ENCODE data around the gene LRRFIP1. TPM values are rescaled to one million over a fixed set of nuclear protein-coding genes. Genes with fewer than 3 reads are reported as not detected.

LRRFIP1 gene
- polyA plus RNA-seq, 1 donor = 101 TPM

DNA sequence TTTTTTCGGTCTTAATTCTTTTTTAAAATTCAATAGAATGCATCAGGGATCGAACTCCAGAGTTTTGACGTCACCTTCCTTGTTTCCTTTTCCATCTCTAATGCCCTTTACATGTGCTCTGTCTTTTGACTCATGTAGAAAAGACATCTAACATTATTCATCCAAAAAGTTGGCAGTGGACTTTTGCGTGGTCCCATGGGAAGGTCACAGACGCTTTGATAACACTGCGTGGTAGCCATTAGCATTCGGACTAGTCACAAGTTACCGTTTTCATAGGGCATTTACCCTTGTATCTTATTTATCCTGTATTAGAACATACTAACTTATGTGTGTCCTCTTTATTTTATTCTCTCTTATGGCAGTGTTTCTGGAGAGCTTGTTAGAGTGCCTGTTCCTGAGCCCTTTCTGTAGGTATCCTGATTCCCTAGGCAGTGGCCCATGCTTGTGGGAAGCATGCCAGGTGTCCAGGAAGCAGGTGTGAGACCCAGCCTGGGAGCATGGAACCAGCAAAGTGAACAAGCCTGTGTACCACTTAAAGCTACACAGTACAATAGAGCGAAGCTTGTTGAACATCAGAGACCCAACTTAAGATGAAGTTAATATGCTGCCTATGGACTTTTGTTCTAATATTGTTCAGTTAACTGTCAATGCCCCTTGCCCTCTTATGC is 97.6 kb downstream of the LRRFIP1 start:
- no peak for DNase-seq

DNA sequence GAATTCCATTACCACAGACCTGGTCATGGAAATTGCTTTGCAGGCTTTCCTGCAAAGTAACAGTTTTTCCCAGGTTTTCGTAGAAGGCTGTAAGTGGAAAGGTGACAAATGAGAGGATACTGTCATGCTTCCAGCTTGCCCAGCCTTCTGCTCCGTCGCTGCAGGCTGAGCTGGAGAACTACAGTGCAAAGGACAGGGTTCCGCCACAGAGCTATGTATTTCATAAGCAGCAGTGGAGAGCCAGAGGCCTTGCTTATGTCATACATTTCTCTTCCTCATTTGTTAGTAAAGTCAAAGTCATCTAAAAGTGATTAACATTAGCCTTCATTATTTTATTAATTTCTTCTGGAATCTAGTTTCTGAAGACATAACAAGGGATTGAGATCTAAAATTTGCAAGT is 98.3 kb downstream of the LRRFIP1 start:
- DNase-seq = no peak

GRCh38 chr2:237726401-237726830 is 99.0 kb downstream of the LRRFIP1 start:
- no peak for DNase-seq

- DNase-seq = no peak
Measured at GRCh38 chr2:237727363-237727762, 100.0 kb downstream of the LRRFIP1 start.

DNA sequence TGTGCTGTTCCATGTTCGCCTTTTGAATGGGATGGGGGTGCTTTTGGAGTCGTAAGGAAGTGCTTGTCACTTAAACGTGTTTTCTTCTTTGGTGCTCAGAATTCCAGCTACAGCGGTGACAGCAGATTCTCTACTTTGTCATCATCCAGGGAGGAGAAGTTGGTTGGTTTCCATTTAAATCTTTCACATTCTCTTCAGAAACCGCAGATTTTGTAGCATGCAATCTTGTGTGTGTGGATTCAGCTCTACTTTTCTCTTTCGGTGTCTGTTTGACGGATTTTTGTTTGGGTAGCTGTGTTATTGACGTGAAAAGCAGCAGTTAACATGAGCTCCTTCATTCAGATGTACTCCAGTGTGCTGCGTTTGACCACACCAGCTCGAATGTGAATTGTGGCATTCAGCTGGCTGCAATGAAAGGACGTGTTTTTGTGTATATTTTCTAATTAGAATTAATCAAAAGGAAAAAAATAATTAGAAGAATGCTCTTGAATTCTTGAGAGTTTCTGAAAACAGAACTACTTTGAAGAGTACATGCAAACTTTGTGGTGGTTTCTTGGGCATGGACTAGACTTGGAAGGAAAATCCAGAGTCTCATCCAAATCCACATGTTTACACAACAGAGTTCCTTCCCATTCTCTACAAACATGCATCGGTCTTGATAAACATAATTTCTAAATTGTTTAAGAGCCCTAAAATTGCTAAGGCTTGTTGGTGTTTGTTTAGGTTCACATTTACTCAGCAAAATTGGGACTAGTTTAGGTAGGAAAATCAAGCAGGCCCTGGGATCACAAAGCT is 102.5 kb downstream of the LRRFIP1 start:
- DNase-seq = no peak

DNA sequence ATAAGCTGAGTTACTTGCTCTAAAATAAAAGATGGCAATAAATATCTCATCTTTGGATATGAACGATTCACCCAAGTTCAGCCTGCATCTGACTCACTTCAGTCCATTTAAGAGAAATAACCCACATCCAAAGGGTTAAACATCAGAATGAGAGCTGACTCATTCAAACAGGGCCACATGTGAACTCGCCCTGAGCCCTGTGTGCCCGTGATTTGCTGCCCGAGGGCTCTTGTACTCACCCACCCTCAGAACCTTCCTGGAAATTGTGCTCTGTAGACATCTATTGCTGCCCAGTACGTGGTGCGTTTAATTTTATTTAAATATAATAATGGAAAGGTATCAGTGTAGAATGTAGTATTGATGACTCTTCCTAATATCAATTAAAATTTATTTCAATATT is 104.3 kb downstream of the LRRFIP1 start:
- no peak for DNase-seq

DNA sequence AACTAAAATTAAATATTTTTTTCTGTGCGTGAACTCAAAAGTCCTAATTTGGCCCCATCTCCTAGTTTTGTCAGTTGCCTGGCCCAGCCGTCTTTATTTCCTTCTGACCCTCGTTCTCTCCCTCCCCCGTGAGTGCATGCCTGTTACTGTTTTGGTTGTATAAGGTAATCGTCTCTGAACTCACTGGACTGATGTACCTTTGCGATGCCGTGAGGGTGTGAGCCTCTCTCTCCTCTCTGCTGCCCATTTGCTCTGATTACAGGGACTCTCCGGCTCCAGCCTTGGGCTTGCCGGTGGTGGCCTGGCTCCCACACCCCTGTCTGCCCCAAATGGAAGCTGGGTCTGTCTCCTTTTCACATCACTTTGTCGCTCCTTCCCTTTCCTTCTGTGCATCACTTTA is 104.7 kb downstream of the LRRFIP1 start:
- DNase-seq = no peak

GRCh38 chr2:237732790-237733381 is 105.5 kb downstream of the LRRFIP1 start:
- no peak for DNase-seq

DNA sequence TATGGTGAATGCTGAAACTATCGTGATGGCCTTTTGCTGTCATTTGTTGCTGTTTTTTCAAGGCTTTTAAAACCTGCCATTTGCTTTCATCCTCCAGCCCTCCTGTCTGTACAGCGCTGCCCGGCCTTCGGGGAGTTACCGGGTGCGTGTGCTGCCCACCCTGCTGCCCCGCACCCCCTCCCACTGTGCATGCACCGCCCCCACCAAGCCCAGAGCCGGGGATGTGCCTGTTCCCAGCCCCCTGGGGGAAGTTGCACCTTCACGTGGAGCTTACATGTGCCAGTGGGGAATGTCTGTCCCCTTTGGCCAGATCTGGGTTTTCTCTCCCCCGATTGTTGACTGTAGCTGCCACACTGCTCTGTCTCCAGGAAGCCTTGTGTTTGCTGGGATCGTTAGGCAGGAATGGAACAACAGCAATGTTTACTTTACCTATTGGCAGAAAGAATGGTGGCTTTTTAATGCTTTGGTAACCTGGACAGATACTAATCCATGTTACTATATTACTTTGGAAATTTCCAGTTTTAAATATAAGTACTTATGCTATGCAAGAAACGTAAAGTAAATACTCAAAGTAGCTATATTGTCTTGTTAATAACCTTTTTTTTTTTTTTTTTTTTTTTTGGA is 106.4 kb downstream of the LRRFIP1 start:
- no peak for DNase-seq

DNA sequence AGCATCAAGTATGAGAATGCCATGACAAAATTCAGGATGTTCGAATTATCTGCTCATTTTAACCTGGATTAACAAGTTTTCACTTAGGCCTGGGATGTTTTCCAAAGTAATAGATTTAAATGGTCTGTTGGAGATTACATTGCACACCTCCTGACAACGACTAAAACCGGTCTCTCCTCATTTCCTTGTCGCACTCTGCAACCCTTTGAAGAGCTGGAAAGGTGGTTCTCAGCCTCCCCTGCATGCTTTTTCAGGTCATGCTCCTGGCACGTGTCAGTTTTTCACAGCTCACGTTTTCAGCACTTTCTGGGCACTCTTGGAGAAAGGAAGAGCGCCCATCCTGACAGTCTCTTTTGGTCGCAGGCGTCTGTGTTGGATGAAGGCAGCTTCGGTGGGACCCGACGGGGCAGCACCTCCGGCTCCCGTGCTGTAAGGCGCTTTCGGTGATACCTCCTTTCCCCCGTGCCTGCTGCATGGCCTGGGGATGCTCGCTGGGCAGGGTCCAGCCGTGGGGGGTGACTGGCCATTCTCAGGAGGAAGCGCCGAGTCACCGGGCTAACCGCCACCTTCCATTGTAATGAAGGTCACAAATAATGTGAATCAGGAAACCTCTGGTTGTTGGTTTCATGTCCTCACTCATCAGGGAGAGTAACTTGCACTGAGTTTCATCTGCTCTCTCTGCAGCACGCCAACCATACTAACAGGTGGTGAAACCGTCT is 107.7 kb downstream of the LRRFIP1 start:
- DNase-seq = no peak

DNA sequence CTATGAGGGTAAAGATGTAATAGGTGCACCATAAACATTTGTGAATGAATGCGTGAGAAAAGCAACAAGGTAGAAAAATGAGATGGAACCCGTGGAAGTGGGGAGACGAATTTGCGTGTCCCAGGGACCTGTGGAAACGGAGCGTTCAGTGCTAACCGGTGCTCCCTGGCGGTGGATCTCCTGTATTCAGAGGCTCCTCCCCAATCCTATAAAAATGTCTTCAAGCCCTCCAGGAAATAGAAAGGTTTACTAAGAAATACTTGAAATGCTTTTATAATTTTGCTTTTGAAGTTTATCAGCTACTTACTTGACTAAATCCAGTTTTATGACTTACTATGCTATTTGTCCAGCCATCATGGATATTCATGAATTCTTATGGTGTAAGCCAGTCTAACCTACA is 108.4 kb downstream of the LRRFIP1 start:
- DNase-seq = no peak

GRCh38 chr2:237736783-237737182 is 109.4 kb downstream of the LRRFIP1 start:
- DNase-seq = no peak

DNA sequence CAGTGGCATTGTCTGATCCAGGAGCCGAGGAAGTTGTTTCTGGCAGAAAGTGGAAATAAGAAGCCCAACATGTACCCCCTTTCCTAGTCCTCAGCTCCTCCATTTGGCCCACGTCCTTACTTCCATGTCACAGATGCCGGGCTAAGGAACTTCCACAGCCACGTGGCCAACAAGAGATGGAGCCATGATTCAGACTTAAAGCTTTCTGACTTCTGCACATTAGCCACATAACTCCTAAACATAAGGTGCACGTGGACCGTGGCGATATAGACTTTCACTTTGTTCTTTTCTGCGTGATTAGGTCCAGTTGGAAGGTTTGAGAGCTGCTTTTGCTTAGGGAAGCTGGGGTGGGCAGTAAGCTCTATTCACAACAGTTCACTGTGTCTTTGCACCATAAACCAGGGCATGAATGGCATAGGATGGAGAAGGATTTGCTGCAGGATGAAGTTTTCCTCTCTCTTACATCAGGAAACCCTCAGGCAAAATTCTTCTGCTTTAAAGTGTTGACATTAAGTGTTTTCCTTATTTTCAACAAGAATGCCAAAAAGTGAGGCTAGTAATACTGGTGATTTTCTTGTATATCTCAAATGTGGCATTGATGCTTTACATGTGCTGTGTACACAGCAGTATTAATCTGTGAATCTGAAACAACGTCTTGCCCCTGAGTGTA is 109.9 kb downstream of the LRRFIP1 start:
- no peak for DNase-seq

DNA sequence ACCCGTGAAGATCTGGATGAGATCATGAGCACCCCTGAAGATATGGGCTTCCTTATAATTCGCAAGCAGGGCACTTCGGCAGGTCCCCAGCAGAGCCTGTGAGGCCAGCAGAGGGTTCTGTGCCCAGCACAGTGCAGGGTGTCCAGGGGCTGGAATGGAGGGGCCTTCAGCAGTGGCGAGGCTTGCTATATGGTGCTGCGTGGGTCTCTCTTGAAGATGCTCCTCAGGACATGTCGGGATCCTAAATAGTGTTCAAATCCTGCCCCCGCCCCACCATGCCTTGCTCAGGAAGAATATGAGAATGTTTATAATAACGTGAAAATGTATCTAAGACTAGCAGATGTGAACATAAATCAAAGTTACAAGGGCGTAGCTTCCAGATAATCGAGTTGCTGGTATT is 110.9 kb downstream of the LRRFIP1 start:
- no peak for DNase-seq

DNA sequence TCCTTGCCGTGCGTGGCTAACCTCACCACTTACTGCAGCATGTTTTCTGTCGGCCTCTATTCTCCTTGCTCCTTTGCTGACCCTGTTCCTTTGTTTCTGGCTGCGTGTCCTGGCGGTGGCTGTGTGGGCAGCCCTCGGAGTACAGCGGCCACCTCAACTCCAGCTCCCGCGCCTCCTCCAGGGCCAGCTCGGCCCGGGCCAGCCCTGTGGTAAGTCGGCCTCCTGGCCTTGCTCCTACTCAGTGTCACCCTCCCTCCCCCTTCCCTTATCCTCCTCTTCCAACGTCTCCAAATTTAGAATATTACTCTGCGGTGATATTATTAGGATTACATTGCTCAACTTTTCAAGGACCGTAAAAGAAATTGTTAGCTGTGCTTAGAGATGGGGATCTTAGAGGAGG is 111.7 kb downstream of the LRRFIP1 start:
- DNase-seq = no peak

DNA sequence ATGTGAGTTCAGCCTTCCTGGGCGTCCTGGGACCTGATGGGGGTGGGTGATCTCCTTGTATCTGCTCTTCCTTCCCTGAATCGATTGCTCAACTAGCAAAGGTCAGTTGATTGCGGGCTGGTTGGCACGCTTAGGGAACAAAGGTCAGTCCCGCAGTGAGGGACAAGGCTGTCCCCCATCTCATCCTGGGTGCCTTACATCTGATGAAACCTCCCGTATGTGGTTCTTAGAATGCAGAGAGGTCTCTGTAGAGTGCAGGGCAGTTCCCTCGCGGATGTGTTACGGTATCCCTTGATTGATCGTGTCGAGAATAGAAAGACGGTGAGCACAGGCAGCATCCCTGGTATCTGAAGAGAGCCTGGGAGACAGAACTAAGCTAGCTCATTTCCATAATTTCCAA is 114.8 kb downstream of the LRRFIP1 start:
- no peak for DNase-seq

- no peak for DNase-seq
Measured at GRCh38 chr2:237742614-237743013, 115.2 kb downstream of the LRRFIP1 start.

DNA sequence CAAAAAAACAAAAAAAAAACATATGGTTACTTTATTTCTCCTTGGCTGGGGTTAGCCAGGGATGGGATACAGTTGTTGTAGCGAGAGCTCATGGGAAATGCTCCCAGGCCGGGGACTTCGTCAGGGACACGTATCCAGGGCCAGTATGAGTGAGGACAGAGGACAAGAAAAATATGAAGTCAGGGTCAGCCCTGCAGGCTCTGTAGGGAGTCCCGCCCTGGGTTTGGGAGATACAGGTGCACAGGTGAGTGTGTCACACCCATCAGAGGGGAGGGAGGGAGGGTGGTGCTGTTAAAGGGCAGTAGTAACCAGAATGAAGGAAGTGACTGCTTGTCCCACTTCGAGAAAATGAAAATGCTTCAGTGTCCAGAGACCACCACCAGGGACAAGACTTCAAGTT is 115.6 kb downstream of the LRRFIP1 start:
- DNase-seq = no peak

DNA sequence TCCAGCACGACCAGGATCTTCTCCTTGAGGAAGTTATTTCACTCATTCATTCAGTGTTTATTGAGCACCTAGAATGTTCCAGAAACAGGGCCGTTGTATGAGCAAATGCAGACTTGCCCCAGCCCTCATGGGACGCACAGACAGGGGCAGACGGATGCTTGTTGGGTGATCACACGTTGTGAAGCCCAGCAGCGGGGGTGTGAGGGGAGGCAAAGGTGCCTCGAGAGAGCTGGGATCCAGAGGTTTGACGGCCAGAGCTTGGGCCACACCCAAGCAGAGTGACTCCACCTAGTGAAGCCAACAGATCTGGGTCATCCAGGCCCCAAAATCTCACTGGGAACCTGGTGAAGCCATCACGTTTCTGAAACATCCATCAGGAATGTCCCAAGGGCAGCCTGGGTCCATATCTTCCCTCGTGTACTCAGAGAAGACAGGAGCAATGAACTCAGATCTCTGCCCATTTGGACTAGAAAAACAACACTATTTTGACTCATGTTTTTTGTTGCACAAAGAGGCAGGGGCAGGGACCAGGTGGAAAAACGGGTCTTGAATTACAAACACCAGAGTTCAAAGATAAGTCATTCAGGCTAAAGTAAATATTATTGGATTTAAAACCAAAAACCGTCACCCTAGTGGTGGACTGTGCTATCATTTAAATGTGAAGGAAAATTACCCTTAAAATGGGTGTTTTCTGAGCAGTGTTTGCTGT is 116.3 kb downstream of the LRRFIP1 start:
- DNase-seq = no peak

DNA sequence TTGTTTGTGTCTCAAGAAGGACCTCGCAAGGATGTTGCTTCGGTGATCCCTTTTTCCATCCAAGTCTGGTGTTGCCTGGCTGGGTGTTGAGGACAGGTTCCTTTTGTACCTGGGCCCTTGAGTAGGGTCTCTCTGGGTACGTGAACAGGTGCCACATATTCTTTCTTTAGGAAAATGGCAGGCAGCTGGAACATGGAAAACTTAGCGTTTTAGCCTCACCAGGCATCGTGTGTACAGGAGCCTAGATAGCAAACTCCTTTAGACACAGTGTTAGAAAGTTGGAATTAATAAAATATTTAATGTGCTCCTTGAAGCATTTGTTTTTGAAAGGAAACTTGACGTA is 116.9 kb downstream of the LRRFIP1 start:
- no peak for DNase-seq

- DNase-seq = peak; percentile 67
Measured at GRCh38 chr2:237744613-237745249, 117.3 kb downstream of the LRRFIP1 start.

Measured in left kidney (tissue), 2 donors.